ENCODE data around the gene KPTN. TPM values are rescaled to one million over a fixed set of nuclear protein-coding genes. Genes with fewer than 3 reads are reported as not detected.

The KPTN gene
- total and polyA plus RNA-seq, 5 donors, result 6.4 to 9.9 (median 8.1) TPM

DNA sequence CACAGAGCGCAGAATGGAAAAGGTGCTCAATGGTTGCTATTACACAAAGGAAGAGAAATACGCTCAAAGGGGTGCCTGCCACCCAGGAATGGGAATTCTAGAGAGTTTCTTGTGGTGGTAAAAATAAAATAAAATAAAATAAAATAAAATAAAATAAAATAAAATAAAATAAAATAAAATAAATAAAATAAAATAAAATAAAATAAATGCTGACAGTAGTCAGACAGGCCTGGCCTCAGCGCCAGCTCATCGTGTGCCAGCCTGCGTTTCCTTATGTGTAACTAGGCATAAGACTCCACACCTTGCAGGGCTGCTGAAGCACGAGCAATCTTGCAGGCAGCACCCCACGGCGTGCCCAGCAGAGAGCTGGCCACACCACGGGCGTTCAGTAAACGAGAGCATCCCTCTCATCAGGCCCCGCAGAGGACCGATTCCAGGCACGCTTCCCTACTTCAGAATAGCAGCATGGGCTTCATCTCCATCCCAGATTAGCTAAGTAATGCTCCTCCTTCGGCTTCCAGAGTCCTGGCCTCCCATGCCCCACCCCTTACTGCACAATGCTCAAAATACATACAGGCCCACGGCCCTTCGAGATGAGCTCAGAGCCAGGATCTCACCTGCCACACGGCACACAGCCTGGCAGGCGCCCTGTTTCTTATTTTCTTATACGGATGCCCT lies 25.3 kb upstream of the KPTN start:
- Histone ChIP-seq H3K9me3 (ENCODE audit: control insufficient read depth, low read length) (no peaks in the 10 kb centered on the region), H3K4me3 (ENCODE audit: low read length) (no peak overlapping the region), H3K27ac (ENCODE audit: low read length) (peak overlapping the region; percentile 19), H3K27me3 (ENCODE audit: control insufficient read depth, insufficient read depth) (no peaks in the 10 kb centered on the region), H3K4me1 (ENCODE audit: control insufficient read depth, insufficient read depth, low read length) (peaks cover 49% of the 10 kb centered on the region)
- intact Hi-C loops (cut with DNase I), result loop anchor here in 1 of 4 donors (10.0 kb wide), 1 partner anchor 185 kb away; no protein-coding TSS in a partner anchor
- DNase-seq, result peak in 1 of 3 donors; percentile 37
- ATAC-seq, result no peak
- 78% methylated on average over 20 of the region's 20 CpGs for WGBS

DNA sequence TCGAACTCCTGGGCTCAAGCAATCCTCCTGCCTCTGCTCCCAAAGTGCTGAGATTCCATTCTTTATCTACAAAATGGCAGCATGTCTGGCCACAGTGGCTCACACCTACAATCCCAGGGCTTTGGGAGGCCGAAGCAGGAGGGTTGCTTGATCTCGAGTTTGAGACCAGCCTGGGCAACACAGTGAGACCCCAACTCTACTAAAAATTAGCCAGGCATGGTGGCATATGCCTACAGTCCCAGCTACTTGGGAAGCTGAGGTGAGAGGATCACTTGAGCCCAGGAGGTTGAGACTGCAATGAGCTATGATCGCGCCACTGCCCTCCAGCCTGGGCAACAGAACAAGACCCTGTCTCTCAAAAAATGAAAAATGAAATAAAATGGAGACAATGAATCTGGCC lies 24.7 kb upstream of the KPTN start:
- Histone ChIP-seq H3K27me3 (ENCODE audit: control insufficient read depth, insufficient read depth) (no peaks in the 10 kb centered on the region), H3K4me1 (ENCODE audit: control insufficient read depth, insufficient read depth, low read length) (peaks cover 49% of the 10 kb centered on the region), H3K4me3 (ENCODE audit: low read length) (no peak overlapping the region), H3K27ac (ENCODE audit: low read length) (no peak overlapping the region), H3K9me3 (ENCODE audit: control insufficient read depth, low read length) (no peaks in the 10 kb centered on the region)
- intact Hi-C loops (cut with DNase I), result loop anchor here in 1 of 4 donors (10.0 kb wide), 1 partner anchor 186 kb away; no protein-coding TSS in a partner anchor
- ATAC-seq (no peak), DNase-seq (peak in 1 of 3 donors; percentile 11)
- 91% methylated on average over 5 of the region's 5 CpGs for WGBS

DNA sequence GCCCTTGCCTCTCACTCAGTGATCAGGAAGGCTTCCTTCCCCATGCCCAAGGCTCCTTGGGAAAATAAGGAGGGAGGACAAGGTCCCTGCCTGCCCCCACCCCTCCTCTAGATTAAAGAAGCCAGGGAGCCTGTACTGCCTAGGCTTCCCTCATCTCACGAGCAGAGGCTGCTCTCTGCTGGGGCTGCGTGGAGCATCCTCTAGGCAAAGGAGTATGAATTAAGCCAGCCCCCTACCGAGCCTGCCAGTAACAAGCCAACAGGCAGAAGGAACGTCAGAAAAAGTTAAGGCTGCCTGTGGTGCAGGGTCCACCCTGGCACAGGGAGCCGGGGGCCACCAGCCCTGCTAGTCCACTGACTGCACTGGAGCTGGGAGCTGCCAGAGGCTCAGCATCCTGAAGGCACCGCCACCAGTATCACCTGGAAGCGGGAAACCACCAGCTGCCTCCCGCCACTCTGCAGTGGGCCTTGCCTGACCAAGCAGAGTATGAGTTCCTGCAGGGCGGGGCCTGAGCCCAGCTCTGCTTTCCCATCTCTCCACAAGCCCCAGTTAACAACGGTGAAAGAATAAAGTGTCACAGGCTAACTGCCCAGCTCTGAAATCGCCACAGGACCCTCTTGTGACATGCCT lies 24.0 kb upstream of the KPTN start:
- H3K9me3 ChIP-seq (ENCODE audit: control insufficient read depth, low read length), result no peaks in the 10 kb centered on the region
- ATAC-seq (no peak), DNase-seq (peak in 1 of 3 donors; percentile 33)
- no peak overlapping the region for H3K27ac ChIP-seq (ENCODE audit: low read length)
- H3K27me3 ChIP-seq (ENCODE audit: control insufficient read depth, insufficient read depth), result no peaks in the 10 kb centered on the region
- intact Hi-C loops (cut with DNase I), result loop anchor here in 1 of 4 donors (10.0 kb wide), 1 partner anchor 187 kb away; no protein-coding TSS in a partner anchor
- no peak overlapping the region for H3K4me3 ChIP-seq (ENCODE audit: low read length)
- 72% methylated on average over 11 of the region's 11 CpGs for WGBS
- peaks cover 44% of the 10 kb centered on the region for H3K4me1 ChIP-seq (ENCODE audit: control insufficient read depth, insufficient read depth, low read length)

DNA sequence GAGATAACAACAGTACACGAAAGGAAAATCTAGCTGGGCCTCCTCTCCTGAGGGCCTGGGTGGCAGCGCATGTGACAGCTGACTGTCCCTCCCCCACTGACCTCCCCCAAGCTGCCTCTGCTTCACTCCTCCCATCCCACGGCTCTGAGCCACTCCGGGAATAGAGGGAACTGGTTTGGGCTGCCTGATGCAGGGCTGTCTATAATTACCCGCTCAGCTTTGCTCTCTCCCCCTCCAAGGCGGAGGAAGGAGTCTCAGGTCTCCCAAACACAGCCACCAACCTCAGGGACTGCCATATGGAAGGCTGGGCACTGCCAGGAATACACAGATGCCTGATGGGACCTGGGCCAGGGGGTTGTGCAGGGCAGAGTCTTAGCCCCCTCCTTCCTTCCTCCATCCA lies 23.0 kb upstream of the KPTN start:
- intact Hi-C loops (cut with DNase I), result loop anchor here in 1 of 4 donors (10.0 kb wide), 1 partner anchor 188 kb away; no protein-coding TSS in a partner anchor
- WGBS, result 44% methylated on average over 6 of the region's 6 CpGs
- H3K4me3 ChIP-seq (ENCODE audit: low read length), result no peak overlapping the region
- no peaks in the 10 kb centered on the region for H3K27me3 ChIP-seq (ENCODE audit: control insufficient read depth, insufficient read depth)
- peak in 1 of 3 donors; percentile 60 for DNase-seq
- peak overlapping the region; percentile 33 for H3K27ac ChIP-seq (ENCODE audit: low read length)
- H3K9me3 ChIP-seq (ENCODE audit: control insufficient read depth, low read length), result no peaks in the 10 kb centered on the region
- peak; percentile 66 to 75 for ATAC-seq
- peaks cover 35% of the 10 kb centered on the region for H3K4me1 ChIP-seq (ENCODE audit: control insufficient read depth, insufficient read depth, low read length)

DNA sequence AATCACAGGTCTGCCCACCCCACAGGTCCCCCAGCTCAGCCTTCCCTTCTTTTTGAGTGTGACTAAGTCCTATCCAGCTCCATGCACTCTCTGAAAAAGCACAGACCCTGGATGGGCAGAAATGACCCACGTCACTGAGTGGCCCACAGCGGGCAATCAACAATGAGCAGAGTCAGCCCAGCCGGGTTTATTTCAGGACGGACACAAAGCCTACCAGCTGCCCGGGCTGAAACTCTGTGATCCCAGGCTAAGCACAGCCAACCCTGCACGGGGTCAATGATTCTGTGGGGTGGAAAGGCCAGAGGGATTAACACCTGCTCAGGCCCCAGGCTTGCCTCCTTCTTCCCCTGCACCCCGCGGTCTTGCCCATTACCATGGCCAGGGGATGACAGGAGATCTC lies 22.4 kb upstream of the KPTN start:
- H3K27me3 ChIP-seq (ENCODE audit: control insufficient read depth, insufficient read depth), result no peaks in the 10 kb centered on the region
- H3K4me1 ChIP-seq (ENCODE audit: control insufficient read depth, insufficient read depth, low read length), result peaks cover 32% of the 10 kb centered on the region
- ATAC-seq (peak in 1 of 2 donors; percentile 4), DNase-seq (peak in 1 of 3 donors; percentile 35)
- H3K27ac ChIP-seq (ENCODE audit: low read length), result peak overlapping the region; percentile 33
- intact Hi-C loops (cut with DNase I), result loop anchor here in 1 of 4 donors (10.0 kb wide), 1 partner anchor 188 kb away; no protein-coding TSS in a partner anchor
- H3K4me3 ChIP-seq (ENCODE audit: low read length), result no peak overlapping the region
- H3K9me3 ChIP-seq (ENCODE audit: control insufficient read depth, low read length), result no peaks in the 10 kb centered on the region
- 71% methylated on average over 8 of the region's 8 CpGs for WGBS

DNA sequence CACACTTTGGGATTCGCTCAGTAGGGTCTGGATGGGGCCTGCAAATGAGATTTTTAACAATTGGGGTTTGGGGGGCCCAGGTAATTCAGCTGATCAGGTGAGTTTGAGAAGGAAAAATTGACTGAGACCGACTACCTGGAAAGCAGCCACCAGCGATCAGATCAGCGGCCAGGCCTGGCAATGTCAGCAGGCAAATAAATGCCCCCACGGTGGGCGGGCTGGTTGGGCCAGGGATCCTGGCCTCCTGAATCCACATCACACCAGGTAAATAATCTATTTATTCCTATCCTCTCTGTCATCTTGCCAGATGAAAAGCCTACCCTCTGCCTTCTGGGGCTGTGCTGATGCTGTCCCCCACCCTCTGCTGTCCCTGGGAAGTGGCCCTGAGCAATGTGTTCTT lies 21.5 kb upstream of the KPTN start:
- WGBS, result 93% methylated on average over 6 of the region's 6 CpGs
- intact Hi-C loops (cut with DNase I), result loop anchor here in 1 of 4 donors (10.0 kb wide), 1 partner anchor 189 kb away; no protein-coding TSS in a partner anchor
- peaks cover 22% of the 10 kb centered on the region for H3K4me1 ChIP-seq (ENCODE audit: control insufficient read depth, insufficient read depth, low read length)
- H3K27ac ChIP-seq (ENCODE audit: low read length), result no peak overlapping the region
- no peaks in the 10 kb centered on the region for H3K9me3 ChIP-seq (ENCODE audit: control insufficient read depth, low read length)
- H3K4me3 ChIP-seq (ENCODE audit: low read length), result no peak overlapping the region
- DNase-seq (peak in 1 of 3 donors; percentile 22), ATAC-seq (no peak)
- H3K27me3 ChIP-seq (ENCODE audit: control insufficient read depth, insufficient read depth), result no peaks in the 10 kb centered on the region

DNA sequence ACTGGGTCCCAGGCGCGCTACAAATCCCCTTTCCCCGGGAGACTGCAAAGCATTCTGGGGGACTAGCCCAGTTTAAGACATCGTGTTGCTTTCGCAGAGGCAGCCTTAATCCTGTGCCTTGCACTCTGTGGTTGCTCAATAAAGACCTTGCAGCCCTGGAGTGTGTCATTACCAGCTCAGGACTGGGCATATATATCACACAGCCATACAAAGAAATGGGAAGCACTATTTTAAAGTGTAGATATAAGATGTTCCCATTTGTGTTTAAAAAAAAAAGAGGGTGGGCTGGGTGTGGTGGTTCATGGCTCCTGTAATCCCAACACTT lies 19.8 kb upstream of the KPTN start:
- intact Hi-C loops (cut with DNase I), result loop anchor here in 1 of 4 donors (10.0 kb wide), 1 partner anchor 191 kb away; no protein-coding TSS in a partner anchor

DNA sequence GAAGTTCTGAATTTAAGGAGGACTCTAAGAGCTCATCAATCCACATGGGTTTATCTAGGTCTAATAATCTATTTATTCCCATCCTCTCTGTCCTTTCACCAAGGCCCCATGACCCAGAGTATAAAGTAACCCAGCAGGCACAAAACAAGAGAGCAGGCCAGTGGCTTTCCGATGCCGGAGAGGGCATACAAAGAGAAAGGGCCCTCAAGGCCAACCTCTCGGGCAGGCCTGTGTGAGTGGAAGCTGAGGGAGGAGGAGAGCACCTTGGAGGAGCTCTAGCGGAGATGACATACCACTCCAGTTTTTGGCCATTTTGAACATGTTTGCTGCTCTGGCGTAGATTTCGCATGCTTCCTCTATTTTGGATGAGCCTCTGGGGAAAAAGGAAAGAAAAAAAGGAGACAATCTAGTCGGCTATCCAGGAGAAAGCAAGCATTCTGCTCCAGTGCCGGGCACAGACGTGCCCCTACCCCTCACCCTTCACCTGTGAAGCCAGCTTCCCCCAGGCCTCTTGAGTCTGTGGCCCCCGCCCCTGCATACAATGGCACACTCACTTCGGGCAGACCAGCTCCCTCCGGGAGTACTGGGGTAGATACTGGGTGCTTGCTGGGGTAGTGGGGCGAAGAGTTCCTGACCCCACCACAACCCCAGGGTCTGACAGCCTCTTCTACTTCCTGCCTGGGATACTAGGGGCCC lies 19.3 kb upstream of the KPTN start:
- DNase-seq, result peak in 1 of 3 donors; percentile 24
- Histone ChIP-seq H3K4me1 (ENCODE audit: control insufficient read depth, insufficient read depth, low read length) (peaks cover 12% of the 10 kb centered on the region), H3K9me3 (ENCODE audit: control insufficient read depth, low read length) (no peaks in the 10 kb centered on the region), H3K27me3 (ENCODE audit: control insufficient read depth, insufficient read depth) (no peaks in the 10 kb centered on the region), H3K4me3 (ENCODE audit: low read length) (no peak overlapping the region), H3K27ac (ENCODE audit: low read length) (no peak overlapping the region)
- ATAC-seq, result no peak
- WGBS, result 88% methylated on average over 13 of the region's 13 CpGs
- intact Hi-C loops (cut with DNase I), result loop anchor here in 1 of 4 donors (10.0 kb wide), 1 partner anchor 192 kb away; no protein-coding TSS in a partner anchor

More for the DNA sequence above, 19.8 kb upstream of the KPTN start:
- ATAC-seq (no peak), DNase-seq (no peak)
- H3K4me3 ChIP-seq (ENCODE audit: low read length), result no peak overlapping the region
- no peaks in the 10 kb centered on the region for H3K9me3 ChIP-seq (ENCODE audit: control insufficient read depth, low read length)
- WGBS, result 71% methylated on average over 5 of the region's 5 CpGs
- H3K4me1 ChIP-seq (ENCODE audit: control insufficient read depth, insufficient read depth, low read length), result peaks cover 15% of the 10 kb centered on the region
- no peaks in the 10 kb centered on the region for H3K27me3 ChIP-seq (ENCODE audit: control insufficient read depth, insufficient read depth)
- no peak overlapping the region for H3K27ac ChIP-seq (ENCODE audit: low read length)

DNA sequence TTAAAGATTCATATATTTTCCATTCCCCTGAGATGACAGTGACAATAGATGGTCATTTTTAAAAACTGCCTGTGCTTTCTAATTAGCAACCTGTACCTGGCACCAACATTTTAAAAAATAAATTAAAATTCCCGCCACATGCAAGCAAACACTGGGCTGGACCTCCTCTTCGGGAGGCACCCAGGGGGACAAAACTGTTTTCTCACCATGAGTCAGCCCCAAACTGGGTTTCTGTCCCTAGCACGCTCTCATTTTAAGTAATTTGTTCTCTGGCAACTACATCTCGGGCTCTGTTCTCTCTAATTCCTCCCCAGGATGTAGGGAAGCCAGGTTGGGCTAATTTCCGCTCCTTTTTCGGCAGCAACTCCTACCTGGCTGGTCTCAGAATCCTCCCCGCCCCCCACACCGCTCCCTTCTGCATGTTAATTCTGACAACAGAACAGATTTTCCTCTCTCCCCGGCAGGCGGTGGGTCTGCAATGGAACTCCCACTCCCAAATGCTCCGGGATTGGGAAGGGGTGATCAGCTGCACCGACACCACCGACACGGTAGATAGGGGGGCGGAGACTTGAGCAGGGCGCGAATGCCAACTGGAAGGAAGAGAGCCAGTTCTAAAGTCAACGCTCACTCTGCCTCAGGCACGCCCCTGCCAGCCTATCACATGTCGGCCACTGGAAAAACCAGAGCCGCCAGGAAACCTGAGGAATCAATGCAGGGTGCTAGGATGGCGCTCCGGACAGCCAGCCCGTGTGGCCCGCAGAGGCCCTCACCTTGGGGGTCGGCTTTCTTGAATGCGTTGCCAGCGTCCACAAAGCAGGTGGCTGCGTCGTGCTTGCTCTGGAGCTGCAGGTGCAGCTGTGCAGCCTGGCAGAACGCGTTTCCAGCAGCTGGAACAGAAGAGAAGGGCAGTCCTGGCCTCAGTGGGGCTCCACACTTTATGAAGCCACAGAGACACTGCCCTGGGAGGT lies 16.1 kb upstream of the KPTN start:
- no peaks in the 10 kb centered on the region for H3K4me1 ChIP-seq (ENCODE audit: control insufficient read depth, insufficient read depth, low read length)
- DNase-seq (peak in 1 of 3 donors; percentile 31), ATAC-seq (no peak)
- H3K9me3 ChIP-seq (ENCODE audit: control insufficient read depth, low read length), result no peaks in the 10 kb centered on the region
- no peaks in the 10 kb centered on the region for H3K27me3 ChIP-seq (ENCODE audit: control insufficient read depth, insufficient read depth)
- H3K27ac ChIP-seq (ENCODE audit: low read length), result no peak overlapping the region
- H3K4me3 ChIP-seq (ENCODE audit: low read length), result no peak overlapping the region
- WGBS, result 87% methylated on average over 32 of the region's 32 CpGs
- intact Hi-C loops (cut with DNase I), result loop anchor here in 1 of 4 donors (10.0 kb wide), 1 partner anchor 195 kb away; no protein-coding TSS in a partner anchor

DNA sequence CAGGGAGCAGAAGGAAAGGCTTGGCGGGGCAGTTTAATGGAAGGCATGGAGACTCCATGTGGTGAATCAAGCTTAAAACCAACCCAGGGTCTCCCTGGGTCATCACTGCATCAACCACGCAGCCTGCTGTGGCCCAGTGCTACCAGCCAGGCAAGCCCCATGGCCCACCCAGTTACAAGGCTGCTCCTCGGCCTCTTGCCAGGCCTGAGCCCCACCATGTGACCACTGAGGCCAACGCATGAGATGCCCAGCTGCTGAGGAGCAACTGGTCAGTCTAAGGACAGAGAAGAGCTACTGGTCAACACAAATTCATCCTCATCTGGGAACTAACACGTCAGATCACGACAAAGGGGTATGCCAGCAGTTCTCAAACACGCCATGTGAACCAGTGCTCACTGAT lies 15.4 kb upstream of the KPTN start:
- 90% methylated on average over 7 of the region's 7 CpGs for WGBS
- no peaks in the 10 kb centered on the region for H3K27me3 ChIP-seq (ENCODE audit: control insufficient read depth, insufficient read depth)
- no peaks in the 10 kb centered on the region for H3K4me1 ChIP-seq (ENCODE audit: control insufficient read depth, insufficient read depth, low read length)
- H3K27ac ChIP-seq (ENCODE audit: low read length), result no peak overlapping the region
- H3K9me3 ChIP-seq (ENCODE audit: control insufficient read depth, low read length), result no peaks in the 10 kb centered on the region
- ATAC-seq, result no peak
- no peak for DNase-seq
- H3K4me3 ChIP-seq (ENCODE audit: low read length), result no peak overlapping the region
- intact Hi-C loops (cut with DNase I), result no loop called here

Measured in right cardiac atrium (tissue), 5 donors.